Measurements from ENCODE around the gene NFIB.

GRCh38 chr9:14323083-14323971 lies 9.4 kb upstream of the NFIB start:
- TF ChIP-seq EGR1 (IDR thresholded peaks at IDR 0.05; ENCODE audit: borderline replicate concordance, low read depth, low read length) (no peak), POLR2A (IDR thresholded peaks at IDR 0.05; ENCODE audit: control extremely low read depth in 1 of 2, low read depth in 2 of 2, low read length in 2 of 2) (no peak), YY1 (IDR thresholded peaks at IDR 0.05; ENCODE audit: low read depth, low read length) (no peak), CBX5 (IDR thresholded peaks at IDR 0.05; ENCODE audit: low read depth, low read length) (no peak), KDM1A (IDR thresholded peaks at IDR 0.05; ENCODE audit: borderline replicate concordance, low read length) (no peak), EZH2 (IDR thresholded peaks at IDR 0.05; ENCODE audit: low read depth, low read length, severe bottlenecking) (no peak), BRCA1 (IDR thresholded peaks at IDR 0.05; ENCODE audit: low read depth, low read length) (no peak), TAF1 (IDR thresholded peaks at IDR 0.05; ENCODE audit: low read depth, low read length) (no peak), EP300 (IDR thresholded peaks at IDR 0.05; ENCODE audit: borderline replicate concordance in 1 of 2, low read depth in 2 of 2, low read length in 2 of 2) (no peak), SP2 (IDR thresholded peaks at IDR 0.05; ENCODE audit: low read length) (no peak), SP1 (IDR thresholded peaks at IDR 0.05; ENCODE audit: low read depth, low read length) (no peak), POLR2AphosphoS5 (IDR thresholded peaks at IDR 0.05; ENCODE audit: low read depth, low read length) (no peak)
- TF ChIP-seq, protein P1, sequence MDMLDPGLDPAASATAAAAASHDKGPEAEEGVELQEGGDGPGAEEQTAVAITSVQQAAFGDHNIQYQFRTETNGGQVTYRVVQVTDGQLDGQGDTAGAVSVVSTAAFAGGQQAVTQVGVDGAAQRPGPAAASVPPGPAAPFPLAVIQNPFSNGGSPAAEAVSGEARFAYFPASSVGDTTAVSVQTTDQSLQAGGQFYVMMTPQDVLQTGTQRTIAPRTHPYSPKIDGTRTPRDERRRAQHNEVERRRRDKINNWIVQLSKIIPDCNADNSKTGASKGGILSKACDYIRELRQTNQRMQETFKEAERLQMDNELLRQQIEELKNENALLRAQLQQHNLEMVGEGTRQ (IDR thresholded peaks at IDR 0.05; ENCODE audit: low read length) = no peak
- TF ChIP-seq, protein P2, sequence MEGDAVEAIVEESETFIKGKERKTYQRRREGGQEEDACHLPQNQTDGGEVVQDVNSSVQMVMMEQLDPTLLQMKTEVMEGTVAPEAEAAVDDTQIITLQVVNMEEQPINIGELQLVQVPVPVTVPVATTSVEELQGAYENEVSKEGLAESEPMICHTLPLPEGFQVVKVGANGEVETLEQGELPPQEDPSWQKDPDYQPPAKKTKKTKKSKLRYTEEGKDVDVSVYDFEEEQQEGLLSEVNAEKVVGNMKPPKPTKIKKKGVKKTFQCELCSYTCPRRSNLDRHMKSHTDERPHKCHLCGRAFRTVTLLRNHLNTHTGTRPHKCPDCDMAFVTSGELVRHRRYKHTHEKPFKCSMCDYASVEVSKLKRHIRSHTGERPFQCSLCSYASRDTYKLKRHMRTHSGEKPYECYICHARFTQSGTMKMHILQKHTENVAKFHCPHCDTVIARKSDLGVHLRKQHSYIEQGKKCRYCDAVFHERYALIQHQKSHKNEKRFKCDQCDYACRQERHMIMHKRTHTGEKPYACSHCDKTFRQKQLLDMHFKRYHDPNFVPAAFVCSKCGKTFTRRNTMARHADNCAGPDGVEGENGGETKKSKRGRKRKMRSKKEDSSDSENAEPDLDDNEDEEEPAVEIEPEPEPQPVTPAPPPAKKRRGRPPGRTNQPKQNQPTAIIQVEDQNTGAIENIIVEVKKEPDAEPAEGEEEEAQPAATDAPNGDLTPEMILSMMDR (IDR thresholded peaks at IDR 0.05; ENCODE audit: control extremely low read depth in 1 of 3, insufficient read depth in 1 of 3, low read depth in 1 of 3, low read length in 3 of 3) = no peak
